Endothelial cell of umbilical vein (primary cell): ENCODE measurements around the gene PSMA3. TPM values are rescaled to one million over a fixed set of nuclear protein-coding genes. Genes with fewer than 3 reads are reported as not detected.

Experiments
- BruUV-seq: library from RNA; stranded (reverse); fragments of 400-500 nt; replicated peaks from 2 replicates; lab custom pipeline; 2021; lab: Mats Ljungman, UMichigan
- CTCF ChIA-PET: fragments of 300-600, 350-600 bp; sonication (Branson Sonifier 250); formaldehyde crosslinking; loops from one replicate; lab custom pipeline; 2021; ENCODE audit warnings: antibody characterized with exemption, inconsistent platforms; lab: Charles Lee
- POLR2A ChIA-PET: fragments of 300-600, 350-600 bp; sonication (Branson Sonifier 250); formaldehyde crosslinking; loops from one replicate; lab custom pipeline; 2021; ENCODE audit warnings: antibody characterized with exemption, inconsistent platforms; lab: Charles Lee
- DNase-seq: peaks from one replicate; pipeline ENCODE4 v3.0.0-alpha.2; 2011; ENCODE audit warnings: low read depth, low spot score
- FAIRE-seq: peaks from 2 replicates; lab custom pipeline; 2011; peaks lifted over from hg19 to GRCh38; lab: Jason Lieb, UNC
- H2AFZ ChIP-seq: 2 replicates; pipeline ENCODE4 v1.6.0; 2012; ENCODE audit warnings: low read depth, low read length, control low read depth, inconsistent platforms
- H3K27ac ChIP-seq: 2 replicates; pipeline ENCODE4 v1.5.1; 2011; ENCODE audit warnings: low read depth, mild to moderate bottlenecking, control low read depth, low read length, moderate library complexity; ENCODE audit not compliant: insufficient read depth
- H3K27me3 ChIP-seq, 2 experiments: 2 replicates each; pipeline versions ENCODE4 v1.6.0 to v1.6.1; 2011; ENCODE audit warnings: low read length in 2 of 2, mixed read lengths in 1 of 2; ENCODE audit not compliant: control insufficient read depth in 2 of 2, insufficient read depth in 2 of 2
- H3K36me3 ChIP-seq, 2 experiments: 2 replicates in 1 of 2; 3 replicates in 1 of 2; pipeline ENCODE4 v1.5.1; 2011; ENCODE audit warnings: low read length in 2 of 2, mild to moderate bottlenecking in 1 of 2, moderate library complexity in 1 of 2; ENCODE audit not compliant: control insufficient read depth in 2 of 2, insufficient read depth in 2 of 2; ENCODE audit errors: extremely low read depth in 1 of 2
- H3K4me1 ChIP-seq: 3 replicates; pipeline ENCODE4 v1.5.1; 2011; ENCODE audit warnings: mild to moderate bottlenecking, low read length; ENCODE audit not compliant: control insufficient read depth, insufficient read depth; ENCODE audit errors: extremely low read depth
- H3K4me2 ChIP-seq: 2 replicates; pipeline ENCODE4 v1.6.1; 2011; ENCODE audit warnings: low read length, control low read depth, mixed read lengths; ENCODE audit not compliant: insufficient read depth
- H3K4me3 ChIP-seq, 3 experiments: fragments of 200-600 bp in 1 of 3; sonication (generic), shearing (Covaris generic) in 1 of 3; replicated peaks in 1 of 3; 2 replicates each; pipeline ENCODE4 v1.5.1; 2011 to 2016; ENCODE audit warnings: control low read depth in 3 of 3, low read length in 3 of 3, mild to moderate bottlenecking in 2 of 3, inconsistent platforms in 1 of 3, low read depth in 1 of 3, moderate library complexity in 1 of 3; ENCODE audit not compliant: insufficient read depth in 1 of 3
- H3K79me2 ChIP-seq: 2 replicates; pipeline ENCODE4 v1.6.0; 2012; ENCODE audit warnings: low read length, inconsistent platforms; ENCODE audit not compliant: control insufficient read depth, insufficient read depth
- H3K9ac ChIP-seq: replicated peaks from 2 replicates; pipeline ENCODE3; 2011; ENCODE audit warnings: low read length, control low read depth; ENCODE audit not compliant: insufficient read depth; ENCODE audit errors: extremely low read depth
- H3K9me1 ChIP-seq: replicated peaks from 3 replicates; pipeline ENCODE4 v1.6.0; 2011; ENCODE audit warnings: mild to moderate bottlenecking, low read length; ENCODE audit not compliant: control insufficient read depth, insufficient read depth; ENCODE audit errors: extremely low read depth
- H3K9me3 ChIP-seq: replicated peaks from 2 replicates; pipeline ENCODE4 v1.5.1; 2012; ENCODE audit warnings: low read length, inconsistent platforms; ENCODE audit not compliant: control insufficient read depth, insufficient read depth
- H4K20me1 ChIP-seq: replicated peaks from 2 replicates; pipeline ENCODE3; 2011; ENCODE audit warnings: mild to moderate bottlenecking, low read length; ENCODE audit not compliant: control insufficient read depth, insufficient read depth; ENCODE audit errors: extremely low read depth
- CTCF ChIP-seq, 2 donors: IDR thresholded peaks; 1 replicate in 1 of 2; 2 replicates in 1 of 2; pipeline ENCODE4 v1.5.1; 2011; ENCODE audit warnings: low read length in 2 of 2, mild to moderate bottlenecking in 2 of 2, moderate library complexity in 2 of 2, control low read depth in 1 of 2, inconsistent platforms in 1 of 2, low read depth in 1 of 2; ENCODE audit not compliant: insufficient read depth in 1 of 2; ENCODE audit errors: extremely low read depth in 1 of 2
- EZH2 ChIP-seq: IDR thresholded peaks from 2 replicates; pipeline ENCODE4 v1.6.1; 2012; ENCODE audit warnings: borderline replicate concordance, low read depth, mild to moderate bottlenecking, moderate library complexity, low read length, inconsistent platforms; ENCODE audit not compliant: severe bottlenecking
- FOS ChIP-seq: IDR thresholded peaks from 2 replicates; pipeline ENCODE4 v1.6.1; 2011; ENCODE audit warnings: mild to moderate bottlenecking, low read length, moderate library complexity, borderline replicate concordance; ENCODE audit not compliant: insufficient read depth
- GATA2 ChIP-seq: IDR thresholded peaks from 2 replicates; pipeline ENCODE4 v1.7.0; 2011; ENCODE audit warnings: low read depth, mild to moderate bottlenecking, moderate library complexity, mixed read lengths, low read length; ENCODE audit not compliant: insufficient read length, insufficient read depth
- JUN ChIP-seq: IDR thresholded peaks from 2 replicates; pipeline ENCODE4 v1.6.1; 2011; ENCODE audit warnings: borderline replicate concordance, low read depth; ENCODE audit not compliant: insufficient read length, insufficient read depth
- MYC ChIP-seq: IDR thresholded peaks from one replicate; pipeline ENCODE4 v1.6.1; 2011; ENCODE audit warnings: mild to moderate bottlenecking, low read depth, low read length
- POLR2A ChIP-seq: IDR thresholded peaks from 2 replicates; pipeline ENCODE4 v1.6.1; 2012; ENCODE audit warnings: low read depth, mild to moderate bottlenecking, control low read depth, low read length
- POLR2AphosphoS5 ChIP-seq: IDR thresholded peaks from 2 replicates; pipeline ENCODE4 v1.6.1; 2012; ENCODE audit warnings: low read depth, mild to moderate bottlenecking, control low read depth, low read length, moderate library complexity; ENCODE audit not compliant: insufficient read depth
- dilution Hi-C: fragments of 300-500 bp; cut with MboI; formaldehyde crosslinking; loops from one replicate; pipeline ENCODE4 v1.15.0; 2019; ENCODE audit warnings: low sequenced_read_pairs; ENCODE audit not compliant: extremely low pct_ligation_motif_present
- intact Hi-C: fragments of 100-400 bp; cut with micrococcal nuclease; formaldehyde crosslinking; loops from one replicate; pipeline ENCODE4 v1.10.0; 2022
- polyA plus RNA-seq, 4 experiments: library from polyadenylated mRNA; depleted of rRNA in 3 of 4; stranded (reverse) in 3 of 4; unstranded in 1 of 4; fragments of >200 nt; gene quantifications; 2 replicates each; pipeline versions ENCODE4 v1.2.1 to v1.2.3, GENCODE V29; 2011 to 2012; ENCODE audit warnings: missing spikeins in 1 of 4
- total RNA-seq: library from RNA; stranded (reverse); gene quantifications from 2 replicates; pipeline ENCODE4 v1.2.3, GENCODE V29; 2021
- TF ChIP-seq, protein P1 (sequence below): IDR thresholded peaks from 2 replicates; pipeline ENCODE4 v1.6.1; 2011; ENCODE audit not compliant: insufficient read depth, insufficient read length

PSMA3 gene
- total and polyA plus RNA-seq, 2 donors (not counting 3 experiments of a cell fraction or from before 2014, with no cell fraction given) = 240 to 297 TPM

- no peak overlapping the region for H3K9ac ChIP-seq
- H3K4me1 ChIP-seq = peaks cover 25% of the 10 kb centered on the region
- TF ChIP-seq JUN (no peak), POLR2A (no peak), MYC (no peak), FOS (no peak), CTCF (IDR thresholded peaks at IDR 0.05; ENCODE audit: extremely low read depth in 1 of 2, insufficient read depth in 1 of 2, low read depth in 1 of 2, low read length in 2 of 2) (no peak), POLR2AphosphoS5 (no peak), GATA2 (no peak), EZH2 (no peak)
- TF ChIP-seq, protein P1, sequence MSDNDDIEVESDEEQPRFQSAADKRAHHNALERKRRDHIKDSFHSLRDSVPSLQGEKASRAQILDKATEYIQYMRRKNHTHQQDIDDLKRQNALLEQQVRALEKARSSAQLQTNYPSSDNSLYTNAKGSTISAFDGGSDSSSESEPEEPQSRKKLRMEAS = no peak
- no TSS peak for BruUV-seq
- no peaks in the 10 kb centered on the region for H3K9me1 ChIP-seq
- peaks cover 4% of the 10 kb centered on the region for H4K20me1 ChIP-seq
- H2AFZ ChIP-seq = no peak overlapping the region
- H3K4me2 ChIP-seq = no peak overlapping the region
- H3K27ac ChIP-seq = no peak overlapping the region
- no peak overlapping the region for H3K4me3 ChIP-seq
- no peaks in the 10 kb centered on the region for H3K9me3 ChIP-seq
- H3K36me3 ChIP-seq = peaks cover 10 to 18% of the 10 kb centered on the region in 2 experiments
- FAIRE-seq = no peak
- dilution Hi-C loops = no loop called here
- intact Hi-C loops = no loop called here
- DNase-seq = no peak
- CTCF ChIA-PET = no interaction called here
- POLR2A ChIA-PET = no interaction called here
- peaks cover 73% of the 10 kb centered on the region for H3K79me2 ChIP-seq
- no peaks in the 10 kb centered on the region for H3K27me3 ChIP-seq
These were observed 39.1 kb downstream of the PSMA3 start for GRCh38 chr14:58283730-58284129.
